Heart left ventricle (tissue), 16 donors: ENCODE data around the gene HOXA9. TPM values are rescaled to one million over a fixed set of nuclear protein-coding genes. Genes with fewer than 3 reads are reported as not detected.
A peak's percentile ranks its signal among the peaks of the same experiment; 100 is the strongest.

Experiments
- ATAC-seq, 4 donors: fragments of 200-7000 bp; cut with Tn5 transposase; one replicate each; pipeline ENCODE4 v1.9.1; 2020 to 2022; ENCODE audit warnings: moderate library complexity in 4 of 4, mild to moderate bottlenecking in 3 of 4, moderate number of reproducible peaks in 1 of 4
- DNase-seq, 5 donors: peaks; one replicate each; pipeline ENCODE4 v3.0.0-alpha.2; 2020
- H3K27ac ChIP-seq, 12 donors: fragments of 200-600 bp; sonication (generic) in 4 of 12; one replicate each; pipeline versions ENCODE4 v1.5.0 to v1.8.0; 2016 to 2022; ENCODE audit warnings: mild to moderate bottlenecking in 2 of 12
- H3K27me3 ChIP-seq, 9 donors: fragments of 200-600 bp; sonication (generic) in 2 of 9; one replicate each; pipeline versions ENCODE4 v1.5.1 to v1.8.0; 2016 to 2022; ENCODE audit warnings: mild to moderate bottlenecking in 3 of 9
- H3K36me3 ChIP-seq, 9 donors: fragments of 200-600 bp; sonication (generic) in 2 of 9; one replicate each; pipeline versions ENCODE4 v1.5.0 to v1.8.0; 2018 to 2022; ENCODE audit warnings: mild to moderate bottlenecking in 2 of 9
- H3K4me1 ChIP-seq, 12 donors: fragments of 200-600 bp; sonication (generic) in 4 of 12; one replicate each; pipeline versions ENCODE4 v1.5.0 to v1.8.0; 2016 to 2022; ENCODE audit warnings: mild to moderate bottlenecking in 3 of 12
- H3K4me3 ChIP-seq, 12 donors: fragments of 200-600 bp; sonication (generic) in 4 of 12; one replicate each; pipeline versions ENCODE4 v1.5.0 to v1.8.0; 2017 to 2022; ENCODE audit warnings: mild to moderate bottlenecking in 9 of 12, moderate library complexity in 4 of 12
- H3K9me3 ChIP-seq, 12 donors: fragments of 200-600 bp; sonication (generic) in 4 of 12; one replicate each; pipeline versions ENCODE4 v1.5.0 to v1.8.0; 2016 to 2022; ENCODE audit warnings: mild to moderate bottlenecking in 1 of 12
- CTCF ChIP-seq, 12 donors: fragments of 200-600 bp; sonication (generic) in 4 of 12; IDR thresholded peaks; one replicate each; pipeline versions ENCODE4 v1.5.0 to v1.8.0; 2018 to 2022; ENCODE audit warnings: antibody characterized with exemption in 12 of 12, mild to moderate bottlenecking in 5 of 12
- POLR2A ChIP-seq, 2 donors: fragments of 450-650 bp; IDR thresholded peaks; one replicate each; pipeline ENCODE4 v1.6.1; 2017; ENCODE audit warnings: antibody characterized with exemption in 2 of 2, mild to moderate bottlenecking in 2 of 2, moderate library complexity in 2 of 2
- WGBS, 4 donors: extraction: QIAGEN DNeasy Blood & Tissue Kit in 2 of 4; methylation state at CpG; one replicate each; pipeline versions ENCODE4 v1.1.5 to v1.1.7; 2013 to 2018; 5-methylcytosine and 5-hydroxymethylcytosine counted together
- intact Hi-C, 10 donors: fragments of 100-400 bp; cut with DNase I; formaldehyde crosslinking; loops; one replicate each; pipeline versions ENCODE4 v1.11.1 to v1.14.2; 2022
- polyA plus RNA-seq, 2 donors: library from polyadenylated mRNA; stranded (reverse); fragments of 200-250 nt; gene quantifications; one replicate each; pipeline ENCODE4 v1.2.3, GENCODE V29; 2013
- total RNA-seq, 9 donors: library from RNA; depleted of rRNA in 2 of 9; stranded (reverse); fragments of >200 nt in 2 of 9; fragmentation: NEBNext Ultra II Directional in 3 of 9; extraction: Animal tissue kit (Norgen Biotek cat#: 25700) in 3 of 9; gene quantifications; one replicate each; pipeline versions ENCODE4 v1.1.0 to v1.2.4, GENCODE V29; 2016 to 2023
- donor health status: ischemic (EF 13 %, LVEDD 7.1; RV severe dilation, severe dysfunction).
- donor health status: healthy with polysubstance abuse.
- donor health status: DM: no; HTN: yes; CAD: no.
- donor health status: DM: no; HTN: no; CAD: no.
- donor health status: ischemic (EF 25% LVEDD 6.9; RV normal size, moderate dysfunction).
- donor health status: ischemic (EF 25% LVEDD 5.7; RV mildly dilated, moderate dysfunction).
- donor health status: healthy.
- donor health status: DM: yes; HTN: yes; CAD: no.
- donor health status: ischemic (EF 35%, LVEDD 5.7; RV mildly dilated, moderate dysfunction).
- donor health status: nonischemic (EF 11% LVEDD 7.7; RV severe dilation, severe dysfunction).
- donor health status: DM: yes; HTN: yes; CAD: no.
- donor health status: PGD.
- donor health status: ischemic (EF 29% LVEDD 5.4; RV normal size, mild dysfunction).
- donor health status: nonischemic (EF 23%, LVEDD 6.1; RV moderate dilation, normal function).

Gene HOXA9
- total and polyA plus RNA-seq, 11 donors, result 0.29 TPM; not detected in 10

DNA sequence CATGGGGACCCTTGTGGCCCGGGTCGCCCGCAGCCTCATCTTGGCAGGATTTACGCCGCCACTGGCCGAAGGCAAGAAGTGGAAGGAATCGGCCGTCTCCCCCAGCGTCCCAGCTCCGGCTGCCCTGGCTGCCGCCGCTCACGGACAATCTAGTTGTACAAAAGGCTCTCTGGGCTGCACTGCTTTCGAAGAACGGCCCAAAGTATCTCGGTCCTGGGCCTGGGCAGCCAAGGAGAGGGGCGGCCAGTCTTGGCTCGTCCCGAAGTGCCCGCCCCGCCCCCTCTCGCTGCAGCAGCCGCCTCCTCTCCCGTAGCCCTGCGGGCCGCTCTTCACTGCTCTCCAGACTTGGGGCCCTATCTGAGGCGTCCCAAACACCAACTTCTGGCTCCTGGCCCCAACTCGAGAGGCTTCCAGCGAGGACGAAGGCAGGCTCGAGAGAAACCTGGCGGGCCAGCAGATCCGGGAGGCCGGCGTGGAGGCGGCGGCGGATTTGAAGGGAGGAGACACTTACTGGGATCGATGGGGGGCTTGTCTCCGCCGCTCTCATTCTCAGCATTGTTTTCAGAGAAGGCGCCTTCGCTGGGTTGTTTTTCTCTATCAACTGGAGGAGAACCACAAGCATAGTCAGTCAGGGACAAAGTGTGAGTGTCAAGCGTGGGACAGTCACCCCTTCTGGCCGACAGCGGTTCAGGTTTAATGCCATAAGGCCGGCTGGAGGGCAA, 809 bp downstream of the HOXA9 start:
- no peak for ATAC-seq
- Histone ChIP-seq H3K9me3 (no peaks in the 10 kb centered on the region), H3K4me1 (peaks cover 0 to 61% (median 17%) of the 10 kb centered on the region in 12 donors), H3K27me3 (peaks cover 79 to 100% (median 98%) of the 10 kb centered on the region in 9 donors), H3K36me3 (no peaks in the 10 kb centered on the region), H3K27ac (peak overlapping the region in 1 of 12 donors; percentile 91), H3K4me3 (peak overlapping the region in 9 of 12 donors; percentile 6 to 51 (median 20))
- DNase-seq, result peak in 2 of 5 donors; percentile 23 to 64
- 2 to 3% (median 3%) methylated on average over 23 to 47 of the region's 47 CpGs for WGBS, 4 donors
- TF ChIP-seq POLR2A (IDR thresholded peaks at IDR 0.05) (no peak), CTCF (IDR thresholded peaks at IDR 0.05) (no peak)
- intact Hi-C loops, result loop anchor here in 9 of 10 donors (5.0 to 10.0 kb wide), 10 partner anchors 312 to 1310 kb away; no protein-coding TSS in a partner anchor

DNA sequence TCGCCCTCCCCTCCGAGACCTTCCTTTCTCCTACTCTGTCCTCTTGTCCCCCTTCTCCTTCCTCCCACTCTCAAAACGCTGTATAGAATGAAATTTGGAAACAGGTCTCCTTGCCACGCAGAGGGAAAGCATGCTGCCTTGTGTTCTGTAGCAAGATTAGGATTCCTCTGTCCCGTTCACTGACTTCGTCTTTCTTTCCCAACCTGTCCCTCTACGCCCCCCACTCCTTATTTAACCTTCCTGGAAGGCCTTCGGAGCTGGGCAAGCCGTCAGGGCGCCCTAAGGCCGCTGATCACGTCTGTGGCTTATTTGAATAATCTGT, 1.3 kb downstream of the HOXA9 start:
- Histone ChIP-seq H3K27ac (peak overlapping the region in 1 of 12 donors; percentile 91), H3K9me3 (no peaks in the 10 kb centered on the region), H3K4me1 (peaks cover 0 to 59% (median 16%) of the 10 kb centered on the region in 12 donors), H3K27me3 (peaks cover 79 to 100% (median 98%) of the 10 kb centered on the region in 9 donors), H3K36me3 (no peaks in the 10 kb centered on the region), H3K4me3 (peak overlapping the region in 1 of 12 donors; percentile 51)
- intact Hi-C loops, result loop anchor here in 9 of 10 donors (5.0 to 10.0 kb wide), 10 partner anchors 312 to 1309 kb away; no protein-coding TSS in a partner anchor
- 13 to 24% (median 19%) methylated on average over 12 of the region's 12 CpGs for WGBS, 4 donors
- no peak for DNase-seq
- no peak for ATAC-seq
- TF ChIP-seq POLR2A (IDR thresholded peaks at IDR 0.05), result no peak

- Histone ChIP-seq H3K36me3 (no peaks in the 10 kb centered on the region), H3K4me3 (no peak overlapping the region), H3K27ac (peak overlapping the region in 1 of 12 donors; percentile 91), H3K9me3 (no peaks in the 10 kb centered on the region), H3K27me3 (peaks cover 81 to 100% (median 99%) of the 10 kb centered on the region in 9 donors), H3K4me1 (peaks cover 0 to 64% (median 16%) of the 10 kb centered on the region in 12 donors)
- TF ChIP-seq POLR2A (IDR thresholded peaks at IDR 0.05) (no peak), CTCF (IDR thresholded peaks at IDR 0.05) (no peak)
- no peak for ATAC-seq
- 28 to 43% (median 36%) methylated on average over 24 of the region's 24 CpGs for WGBS, 4 donors
- intact Hi-C loops, result loop anchor here in 9 of 10 donors (2.0 to 10.0 kb wide), 11 partner anchors 311 to 1309 kb away; no protein-coding TSS in a partner anchor
- peak in 2 of 5 donors; percentile 9 to 30 for DNase-seq
Measured at GRCh38 chr7:27163288-27164044, 1.9 kb downstream of the HOXA9 start.

- intact Hi-C loops, result loop anchor here in 9 of 10 donors (2.0 to 10.0 kb wide), 11 partner anchors 310 to 1308 kb away; no protein-coding TSS in a partner anchor
- peaks cover 0 to 67% (median 16%) of the 10 kb centered on the region in 12 donors for H3K4me1 ChIP-seq
- H3K27ac ChIP-seq, result no peak overlapping the region
- DNase-seq (no peak), ATAC-seq (no peak)
- H3K27me3 ChIP-seq, result peaks cover 82 to 100% (median 98%) of the 10 kb centered on the region in 9 donors
- 51 to 69% (median 59%) methylated on average over 7 of the region's 7 CpGs for WGBS, 4 donors
- H3K4me3 ChIP-seq, result no peak overlapping the region
- H3K36me3 ChIP-seq, result no peaks in the 10 kb centered on the region
- no peak for TF ChIP-seq POLR2A (IDR thresholded peaks at IDR 0.05)
- H3K9me3 ChIP-seq, result no peaks in the 10 kb centered on the region
Measured at GRCh38 chr7:27162561-27163287, 2.6 kb downstream of the HOXA9 start.
